Measurements from ENCODE around the gene PTPRE. TPM values are rescaled to one million over a fixed set of nuclear protein-coding genes. Genes with fewer than 3 reads are reported as not detected.

PTPRE gene
- total and polyA plus RNA-seq, 4 donors: 1.5 to 12.5 (median 3.7) TPM

DNA sequence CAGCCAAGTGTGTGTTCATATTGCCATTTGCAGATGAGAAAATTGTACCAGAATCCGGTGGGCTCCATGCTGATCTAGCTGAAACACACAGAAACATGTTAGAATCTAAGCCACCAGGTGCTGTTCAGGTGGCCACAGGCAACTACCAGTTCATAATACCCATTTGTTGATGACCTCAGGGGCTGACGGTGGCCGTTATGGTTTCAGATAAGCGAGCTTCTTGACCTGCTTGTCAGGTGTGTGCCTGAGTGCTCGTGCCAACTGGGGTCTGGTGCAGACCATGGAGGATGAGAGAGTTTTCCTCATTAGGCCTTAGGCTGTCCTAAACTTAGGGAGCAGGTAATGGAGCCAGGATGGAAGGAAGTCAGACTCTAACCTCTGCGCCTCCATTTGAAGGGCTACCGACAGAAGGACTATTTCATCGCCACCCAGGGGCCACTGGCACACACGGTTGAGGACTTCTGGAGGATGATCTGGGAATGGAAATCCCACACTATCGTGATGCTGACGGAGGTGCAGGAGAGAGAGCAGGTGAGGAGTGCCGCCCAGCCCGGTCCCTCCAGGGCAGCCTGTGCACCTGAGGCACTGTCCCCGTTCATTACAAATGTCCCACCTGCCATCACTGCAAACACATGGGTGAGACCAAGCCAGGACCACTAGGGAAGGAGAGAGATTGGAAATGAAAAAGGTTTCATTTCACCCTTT lies 166.2 kb downstream of the PTPRE start:
- no peak overlapping the region for H3K4me3 ChIP-seq (ENCODE audit: low read depth in 1 of 3, low read length in 3 of 3)
- H3K36me3 ChIP-seq (ENCODE audit: control insufficient read depth in 4 of 4, insufficient read depth in 3 of 4, low read depth in 1 of 4, low read length in 3 of 4): peaks cover 0 to 4% (median under 1%) of the 10 kb centered on the region in 4 donors
- no peaks in the 10 kb centered on the region for H3K9me3 ChIP-seq (ENCODE audit: control insufficient read depth in 4 of 4, low read length in 3 of 4)
- no peak for DNase-seq (ENCODE audit: low spot score)
- H3K9ac ChIP-seq (ENCODE audit: low read depth in 1 of 2, low read length in 2 of 2): no peak overlapping the region
- TF ChIP-seq SP1 (IDR thresholded peaks at IDR 0.05) (no peak), GABPA (IDR thresholded peaks at IDR 0.05 in 1 of 2, conservative IDR thresholded peaks at IDR 0.05 in 1 of 2) (no peak), YY1 (IDR thresholded peaks at IDR 0.05) (no peak), HNF4G (IDR thresholded peaks at IDR 0.05) (no peak), FOXA2 (IDR thresholded peaks at IDR 0.05) (no peak), TAF1 (conservative IDR thresholded peaks at IDR 0.05) (no peak)
- TF ChIP-seq, protein P1, sequence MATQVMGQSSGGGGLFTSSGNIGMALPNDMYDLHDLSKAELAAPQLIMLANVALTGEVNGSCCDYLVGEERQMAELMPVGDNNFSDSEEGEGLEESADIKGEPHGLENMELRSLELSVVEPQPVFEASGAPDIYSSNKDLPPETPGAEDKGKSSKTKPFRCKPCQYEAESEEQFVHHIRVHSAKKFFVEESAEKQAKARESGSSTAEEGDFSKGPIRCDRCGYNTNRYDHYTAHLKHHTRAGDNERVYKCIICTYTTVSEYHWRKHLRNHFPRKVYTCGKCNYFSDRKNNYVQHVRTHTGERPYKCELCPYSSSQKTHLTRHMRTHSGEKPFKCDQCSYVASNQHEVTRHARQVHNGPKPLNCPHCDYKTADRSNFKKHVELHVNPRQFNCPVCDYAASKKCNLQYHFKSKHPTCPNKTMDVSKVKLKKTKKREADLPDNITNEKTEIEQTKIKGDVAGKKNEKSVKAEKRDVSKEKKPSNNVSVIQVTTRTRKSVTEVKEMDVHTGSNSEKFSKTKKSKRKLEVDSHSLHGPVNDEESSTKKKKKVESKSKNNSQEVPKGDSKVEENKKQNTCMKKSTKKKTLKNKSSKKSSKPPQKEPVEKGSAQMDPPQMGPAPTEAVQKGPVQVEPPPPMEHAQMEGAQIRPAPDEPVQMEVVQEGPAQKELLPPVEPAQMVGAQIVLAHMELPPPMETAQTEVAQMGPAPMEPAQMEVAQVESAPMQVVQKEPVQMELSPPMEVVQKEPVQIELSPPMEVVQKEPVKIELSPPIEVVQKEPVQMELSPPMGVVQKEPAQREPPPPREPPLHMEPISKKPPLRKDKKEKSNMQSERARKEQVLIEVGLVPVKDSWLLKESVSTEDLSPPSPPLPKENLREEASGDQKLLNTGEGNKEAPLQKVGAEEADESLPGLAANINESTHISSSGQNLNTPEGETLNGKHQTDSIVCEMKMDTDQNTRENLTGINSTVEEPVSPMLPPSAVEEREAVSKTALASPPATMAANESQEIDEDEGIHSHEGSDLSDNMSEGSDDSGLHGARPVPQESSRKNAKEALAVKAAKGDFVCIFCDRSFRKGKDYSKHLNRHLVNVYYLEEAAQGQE (IDR thresholded peaks at IDR 0.05): no peak
- TF ChIP-seq, protein P2, sequence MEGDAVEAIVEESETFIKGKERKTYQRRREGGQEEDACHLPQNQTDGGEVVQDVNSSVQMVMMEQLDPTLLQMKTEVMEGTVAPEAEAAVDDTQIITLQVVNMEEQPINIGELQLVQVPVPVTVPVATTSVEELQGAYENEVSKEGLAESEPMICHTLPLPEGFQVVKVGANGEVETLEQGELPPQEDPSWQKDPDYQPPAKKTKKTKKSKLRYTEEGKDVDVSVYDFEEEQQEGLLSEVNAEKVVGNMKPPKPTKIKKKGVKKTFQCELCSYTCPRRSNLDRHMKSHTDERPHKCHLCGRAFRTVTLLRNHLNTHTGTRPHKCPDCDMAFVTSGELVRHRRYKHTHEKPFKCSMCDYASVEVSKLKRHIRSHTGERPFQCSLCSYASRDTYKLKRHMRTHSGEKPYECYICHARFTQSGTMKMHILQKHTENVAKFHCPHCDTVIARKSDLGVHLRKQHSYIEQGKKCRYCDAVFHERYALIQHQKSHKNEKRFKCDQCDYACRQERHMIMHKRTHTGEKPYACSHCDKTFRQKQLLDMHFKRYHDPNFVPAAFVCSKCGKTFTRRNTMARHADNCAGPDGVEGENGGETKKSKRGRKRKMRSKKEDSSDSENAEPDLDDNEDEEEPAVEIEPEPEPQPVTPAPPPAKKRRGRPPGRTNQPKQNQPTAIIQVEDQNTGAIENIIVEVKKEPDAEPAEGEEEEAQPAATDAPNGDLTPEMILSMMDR (IDR thresholded peaks at IDR 0.05; ENCODE audit: low read depth, low read length, missing input control): no peak
- TF ChIP-seq, protein P3, sequence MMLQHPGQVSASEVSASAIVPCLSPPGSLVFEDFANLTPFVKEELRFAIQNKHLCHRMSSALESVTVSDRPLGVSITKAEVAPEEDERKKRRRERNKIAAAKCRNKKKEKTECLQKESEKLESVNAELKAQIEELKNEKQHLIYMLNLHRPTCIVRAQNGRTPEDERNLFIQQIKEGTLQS (IDR thresholded peaks at IDR 0.05): no peak
- 84% methylated on average over 14 of the region's 14 CpGs for WGBS
- H3K27me3 ChIP-seq (ENCODE audit: control insufficient read depth in 4 of 4, insufficient read depth in 4 of 4, low read length in 3 of 4): no peaks in the 10 kb centered on the region
- no peaks in the 10 kb centered on the region for H3K4me1 ChIP-seq (ENCODE audit: control insufficient read depth in 4 of 4, insufficient read depth in 4 of 4, low read length in 3 of 4)
- H3K27ac ChIP-seq (ENCODE audit: low read depth in 1 of 2, low read length in 2 of 2): no peak overlapping the region

DNA sequence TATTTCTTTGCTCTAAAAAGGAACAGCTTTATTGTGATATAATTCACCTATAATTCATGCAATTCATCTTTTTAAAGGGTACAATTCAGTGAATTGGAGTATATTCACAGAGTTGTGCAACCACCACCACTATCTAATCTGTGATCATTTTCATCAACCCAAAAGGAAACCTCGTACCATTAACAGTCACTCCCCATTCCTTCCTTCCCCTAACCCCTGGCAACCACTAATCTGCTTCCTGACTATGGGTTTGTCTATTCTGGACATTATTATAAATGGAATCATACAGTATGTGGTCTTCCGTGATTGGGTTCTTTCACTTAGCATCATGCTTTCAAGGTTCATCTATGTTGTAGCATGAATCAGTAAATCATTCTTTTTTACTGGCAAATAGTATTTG lies 167.0 kb downstream of the PTPRE start:
- Histone ChIP-seq H3K9ac (ENCODE audit: low read depth in 1 of 2, low read length in 2 of 2) (no peak overlapping the region), H3K9me3 (ENCODE audit: control insufficient read depth in 4 of 4, low read length in 3 of 4) (no peaks in the 10 kb centered on the region), H3K36me3 (ENCODE audit: control insufficient read depth in 4 of 4, insufficient read depth in 3 of 4, low read depth in 1 of 4, low read length in 3 of 4) (peaks cover 0 to 4% (median under 1%) of the 10 kb centered on the region in 4 donors), H3K27me3 (ENCODE audit: control insufficient read depth in 4 of 4, insufficient read depth in 4 of 4, low read length in 3 of 4) (peaks cover 0 to 2% (median 0%) of the 10 kb centered on the region in 4 donors), H3K27ac (ENCODE audit: low read depth in 1 of 2, low read length in 2 of 2) (no peak overlapping the region), H3K4me3 (ENCODE audit: low read depth in 1 of 3, low read length in 3 of 3) (no peak overlapping the region), H3K4me1 (ENCODE audit: control insufficient read depth in 4 of 4, insufficient read depth in 4 of 4, low read length in 3 of 4) (no peaks in the 10 kb centered on the region)
- DNase-seq (ENCODE audit: low spot score): no peak
- 67% methylated on average over 2 of the region's 2 CpGs for WGBS
- TF ChIP-seq, protein P4, sequence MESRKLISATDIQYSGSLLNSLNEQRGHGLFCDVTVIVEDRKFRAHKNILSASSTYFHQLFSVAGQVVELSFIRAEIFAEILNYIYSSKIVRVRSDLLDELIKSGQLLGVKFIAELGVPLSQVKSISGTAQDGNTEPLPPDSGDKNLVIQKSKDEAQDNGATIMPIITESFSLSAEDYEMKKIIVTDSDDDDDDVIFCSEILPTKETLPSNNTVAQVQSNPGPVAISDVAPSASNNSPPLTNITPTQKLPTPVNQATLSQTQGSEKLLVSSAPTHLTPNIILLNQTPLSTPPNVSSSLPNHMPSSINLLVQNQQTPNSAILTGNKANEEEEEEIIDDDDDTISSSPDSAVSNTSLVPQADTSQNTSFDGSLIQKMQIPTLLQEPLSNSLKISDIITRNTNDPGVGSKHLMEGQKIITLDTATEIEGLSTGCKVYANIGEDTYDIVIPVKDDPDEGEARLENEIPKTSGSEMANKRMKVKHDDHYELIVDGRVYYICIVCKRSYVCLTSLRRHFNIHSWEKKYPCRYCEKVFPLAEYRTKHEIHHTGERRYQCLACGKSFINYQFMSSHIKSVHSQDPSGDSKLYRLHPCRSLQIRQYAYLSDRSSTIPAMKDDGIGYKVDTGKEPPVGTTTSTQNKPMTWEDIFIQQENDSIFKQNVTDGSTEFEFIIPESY (IDR thresholded peaks at IDR 0.05): no peak
- TF ChIP-seq, protein P5, sequence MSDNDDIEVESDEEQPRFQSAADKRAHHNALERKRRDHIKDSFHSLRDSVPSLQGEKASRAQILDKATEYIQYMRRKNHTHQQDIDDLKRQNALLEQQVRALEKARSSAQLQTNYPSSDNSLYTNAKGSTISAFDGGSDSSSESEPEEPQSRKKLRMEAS (IDR thresholded peaks at IDR 0.05): no peak
- TF ChIP-seq, protein P3 (IDR thresholded peaks at IDR 0.05): no peak
- no peak for TF ChIP-seq SP1 (IDR thresholded peaks at IDR 0.05)
- TF ChIP-seq NR2F2 (IDR thresholded peaks at IDR 0.05): no peak
- no peak for TF ChIP-seq JUND (IDR thresholded peaks at IDR 0.05)
- TF ChIP-seq RXRA (IDR thresholded peaks at IDR 0.05): no peak
- TF ChIP-seq, protein P2 (IDR thresholded peaks at IDR 0.05; ENCODE audit: low read depth, low read length, missing input control): no peak
- TF ChIP-seq YY1 (IDR thresholded peaks at IDR 0.05): no peak
- TF ChIP-seq, protein P1 (IDR thresholded peaks at IDR 0.05): no peak
- no peak for TF ChIP-seq FOXA2 (IDR thresholded peaks at IDR 0.05)
- no peak for TF ChIP-seq HNF4G (IDR thresholded peaks at IDR 0.05)
- TF ChIP-seq RAD21 (IDR thresholded peaks at IDR 0.05): no peak
- TF ChIP-seq EGR1 (IDR thresholded peaks at IDR 0.05; ENCODE audit: low read depth in 2 of 2): no peak
- TF ChIP-seq TAF1 (conservative IDR thresholded peaks at IDR 0.05): no peak

Measured in liver (tissue), 9 donors.